ENCODE measurements around the gene GRIK4. TPM values are rescaled to one million over a fixed set of nuclear protein-coding genes. Genes with fewer than 3 reads are reported as not detected.

GRIK4 gene
- total RNA-seq, 1 donor from 2014 or later, result not detected

GRCh38 chr11:120529214-120529613 lies 17.7 kb downstream of the GRIK4 start:
- no peak overlapping the region for H3K27ac Mint-ChIP-seq
- no peaks in the 10 kb centered on the region for H3K9me3 Mint-ChIP-seq (ENCODE audit: low read depth)
- TF ChIP-seq, protein P1, sequence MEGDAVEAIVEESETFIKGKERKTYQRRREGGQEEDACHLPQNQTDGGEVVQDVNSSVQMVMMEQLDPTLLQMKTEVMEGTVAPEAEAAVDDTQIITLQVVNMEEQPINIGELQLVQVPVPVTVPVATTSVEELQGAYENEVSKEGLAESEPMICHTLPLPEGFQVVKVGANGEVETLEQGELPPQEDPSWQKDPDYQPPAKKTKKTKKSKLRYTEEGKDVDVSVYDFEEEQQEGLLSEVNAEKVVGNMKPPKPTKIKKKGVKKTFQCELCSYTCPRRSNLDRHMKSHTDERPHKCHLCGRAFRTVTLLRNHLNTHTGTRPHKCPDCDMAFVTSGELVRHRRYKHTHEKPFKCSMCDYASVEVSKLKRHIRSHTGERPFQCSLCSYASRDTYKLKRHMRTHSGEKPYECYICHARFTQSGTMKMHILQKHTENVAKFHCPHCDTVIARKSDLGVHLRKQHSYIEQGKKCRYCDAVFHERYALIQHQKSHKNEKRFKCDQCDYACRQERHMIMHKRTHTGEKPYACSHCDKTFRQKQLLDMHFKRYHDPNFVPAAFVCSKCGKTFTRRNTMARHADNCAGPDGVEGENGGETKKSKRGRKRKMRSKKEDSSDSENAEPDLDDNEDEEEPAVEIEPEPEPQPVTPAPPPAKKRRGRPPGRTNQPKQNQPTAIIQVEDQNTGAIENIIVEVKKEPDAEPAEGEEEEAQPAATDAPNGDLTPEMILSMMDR (IDR thresholded peaks at IDR 0.05; ENCODE audit: unreplicated experiment), result no peak
- no peak overlapping the region for H3K4me3 Mint-ChIP-seq (ENCODE audit: low read depth)
- no peak for DNase-seq (ENCODE audit: low spot score, unreplicated experiment)
- peaks cover 4% of the 10 kb centered on the region for H3K4me1 Mint-ChIP-seq (ENCODE audit: low read depth)
- peaks cover 64% of the 10 kb centered on the region for H3K27me3 Mint-ChIP-seq
- no peaks in the 10 kb centered on the region for H3K36me3 Mint-ChIP-seq (ENCODE audit: insufficient read depth)

GRCh38 chr11:120529911-120530310 lies 18.4 kb downstream of the GRIK4 start:
- H3K36me3 Mint-ChIP-seq (ENCODE audit: insufficient read depth), result no peaks in the 10 kb centered on the region
- peaks cover 4% of the 10 kb centered on the region for H3K4me1 Mint-ChIP-seq (ENCODE audit: low read depth)
- peaks cover 64% of the 10 kb centered on the region for H3K27me3 Mint-ChIP-seq
- DNase-seq (ENCODE audit: low spot score, unreplicated experiment), result no peak
- no peak overlapping the region for H3K4me3 Mint-ChIP-seq (ENCODE audit: low read depth)
- no peaks in the 10 kb centered on the region for H3K9me3 Mint-ChIP-seq (ENCODE audit: low read depth)
- TF ChIP-seq, protein P1 (IDR thresholded peaks at IDR 0.05; ENCODE audit: unreplicated experiment), result no peak
- no peak overlapping the region for H3K27ac Mint-ChIP-seq

DNA sequence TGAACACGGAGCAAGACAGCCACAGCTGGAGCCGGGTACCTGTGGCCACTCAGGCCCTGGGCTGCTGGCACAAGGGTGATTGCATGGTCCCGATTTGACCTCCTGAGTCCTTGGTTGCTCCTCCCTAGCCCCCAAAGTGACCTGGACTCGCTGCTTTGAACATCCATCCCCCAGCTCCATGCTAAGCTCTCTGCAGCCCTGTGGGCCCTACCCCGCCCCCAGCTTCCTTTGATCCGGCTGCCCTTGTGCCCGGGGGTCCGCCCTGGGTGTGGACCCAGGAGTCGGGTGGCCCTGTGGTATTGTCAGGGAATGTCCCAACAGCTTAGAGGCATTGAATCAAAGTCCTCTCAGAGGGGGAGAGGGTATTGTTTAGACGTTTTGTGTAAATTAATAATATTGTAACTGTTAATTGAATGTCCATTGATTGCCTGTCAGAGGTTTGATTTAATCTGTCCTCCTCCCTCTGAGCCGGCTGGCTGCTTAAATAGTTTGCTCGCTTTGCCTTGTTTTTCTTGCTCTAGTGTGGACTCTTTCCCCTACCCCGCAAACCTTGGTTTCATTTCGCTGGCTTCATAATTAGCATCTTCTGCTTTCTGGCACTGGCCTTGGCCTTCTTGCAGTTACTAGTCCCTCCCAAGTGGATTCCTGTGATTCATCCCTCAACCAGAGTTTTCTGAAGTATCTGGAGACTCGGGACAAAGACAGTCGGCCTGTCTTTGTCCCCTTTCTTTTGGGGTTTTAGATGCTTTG lies 20.7 kb downstream of the GRIK4 start:
- peaks cover 62% of the 10 kb centered on the region for H3K27me3 Mint-ChIP-seq
- H3K27ac Mint-ChIP-seq, result no peak overlapping the region
- no peak overlapping the region for H3K4me3 Mint-ChIP-seq (ENCODE audit: low read depth)
- peaks cover 7% of the 10 kb centered on the region for H3K4me1 Mint-ChIP-seq (ENCODE audit: low read depth)
- H3K9me3 Mint-ChIP-seq (ENCODE audit: low read depth), result no peaks in the 10 kb centered on the region
- no peak for DNase-seq (ENCODE audit: low spot score, unreplicated experiment)
- TF ChIP-seq, protein P1 (IDR thresholded peaks at IDR 0.05; ENCODE audit: unreplicated experiment), result no peak
- H3K36me3 Mint-ChIP-seq (ENCODE audit: insufficient read depth), result no peaks in the 10 kb centered on the region

- TF ChIP-seq, protein P1 (IDR thresholded peaks at IDR 0.05; ENCODE audit: unreplicated experiment), result no peak
- no peaks in the 10 kb centered on the region for H3K36me3 Mint-ChIP-seq (ENCODE audit: insufficient read depth)
- H3K27me3 Mint-ChIP-seq, result peaks cover 65% of the 10 kb centered on the region
- peaks cover 7% of the 10 kb centered on the region for H3K4me1 Mint-ChIP-seq (ENCODE audit: low read depth)
- no peak for DNase-seq (ENCODE audit: low spot score, unreplicated experiment)
- H3K27ac Mint-ChIP-seq, result no peak overlapping the region
- H3K4me3 Mint-ChIP-seq (ENCODE audit: low read depth), result no peak overlapping the region
- H3K9me3 Mint-ChIP-seq (ENCODE audit: low read depth), result no peaks in the 10 kb centered on the region
Observed at GRCh38 chr11:120532832-120533196, 21.3 kb downstream of the GRIK4 start.

- H3K27me3 Mint-ChIP-seq, result peaks cover 49% of the 10 kb centered on the region
- no peak overlapping the region for H3K27ac Mint-ChIP-seq
- no peaks in the 10 kb centered on the region for H3K36me3 Mint-ChIP-seq (ENCODE audit: insufficient read depth)
- no peak overlapping the region for H3K4me3 Mint-ChIP-seq (ENCODE audit: low read depth)
- TF ChIP-seq, protein P1 (IDR thresholded peaks at IDR 0.05; ENCODE audit: unreplicated experiment), result no peak
- H3K9me3 Mint-ChIP-seq (ENCODE audit: low read depth), result no peaks in the 10 kb centered on the region
- DNase-seq (ENCODE audit: low spot score, unreplicated experiment), result no peak
- peaks cover 8% of the 10 kb centered on the region for H3K4me1 Mint-ChIP-seq (ENCODE audit: low read depth)
Observed at GRCh38 chr11:120536091-120536796, 24.7 kb downstream of the GRIK4 start.
